Measurements from ENCODE around the gene TTLL8.

DNA sequence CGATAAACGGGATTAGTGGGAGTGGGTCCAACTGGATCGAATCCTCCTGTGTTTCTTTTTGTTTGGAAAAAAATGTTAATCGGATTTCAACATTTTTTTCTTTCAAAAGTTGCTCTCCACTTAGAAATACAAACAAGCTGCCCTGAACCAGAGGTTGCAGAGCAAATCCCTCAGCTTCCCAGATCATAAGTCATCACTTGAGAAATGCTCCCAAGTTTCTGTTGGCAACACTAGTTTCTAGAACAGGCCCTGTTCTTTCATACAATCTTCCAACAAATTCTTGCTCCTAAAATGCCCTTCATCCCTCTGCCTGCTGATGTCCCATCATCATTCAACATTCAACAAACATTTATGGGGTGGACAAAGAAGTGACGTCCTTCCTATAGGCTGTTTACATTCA is 28.4 kb upstream of the TTLL8 start:
- TF ChIP-seq, protein P1, sequence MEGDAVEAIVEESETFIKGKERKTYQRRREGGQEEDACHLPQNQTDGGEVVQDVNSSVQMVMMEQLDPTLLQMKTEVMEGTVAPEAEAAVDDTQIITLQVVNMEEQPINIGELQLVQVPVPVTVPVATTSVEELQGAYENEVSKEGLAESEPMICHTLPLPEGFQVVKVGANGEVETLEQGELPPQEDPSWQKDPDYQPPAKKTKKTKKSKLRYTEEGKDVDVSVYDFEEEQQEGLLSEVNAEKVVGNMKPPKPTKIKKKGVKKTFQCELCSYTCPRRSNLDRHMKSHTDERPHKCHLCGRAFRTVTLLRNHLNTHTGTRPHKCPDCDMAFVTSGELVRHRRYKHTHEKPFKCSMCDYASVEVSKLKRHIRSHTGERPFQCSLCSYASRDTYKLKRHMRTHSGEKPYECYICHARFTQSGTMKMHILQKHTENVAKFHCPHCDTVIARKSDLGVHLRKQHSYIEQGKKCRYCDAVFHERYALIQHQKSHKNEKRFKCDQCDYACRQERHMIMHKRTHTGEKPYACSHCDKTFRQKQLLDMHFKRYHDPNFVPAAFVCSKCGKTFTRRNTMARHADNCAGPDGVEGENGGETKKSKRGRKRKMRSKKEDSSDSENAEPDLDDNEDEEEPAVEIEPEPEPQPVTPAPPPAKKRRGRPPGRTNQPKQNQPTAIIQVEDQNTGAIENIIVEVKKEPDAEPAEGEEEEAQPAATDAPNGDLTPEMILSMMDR (IDR thresholded peaks at IDR 0.05; ENCODE audit: poor library complexity) = no peak
- TF ChIP-seq EZH2 (IDR thresholded peaks at IDR 0.05; ENCODE audit: borderline replicate concordance) (no peak), EZH2phosphoT487 (IDR thresholded peaks at IDR 0.05; ENCODE audit: low read depth, severe bottlenecking, unreplicated experiment) (no peak)
